Neural progenitor cell (in vitro differentiated cells): ENCODE results near the gene LBH.

Experiments used
- EZH2 ChIP-seq: fragments of 200-600 bp; sonication (generic); IDR thresholded peaks from 2 replicates; pipeline ENCODE4 v1.6.1; 2017; ENCODE audit warnings: antibody characterized with exemption, mild to moderate bottlenecking, moderate library complexity
- EZH2phosphoT487 ChIP-seq: fragments of 200-600 bp; sonication (generic); IDR thresholded peaks from 2 replicates; pipeline ENCODE4 v1.6.1; 2017; ENCODE audit warnings: antibody characterized with exemption
- TF ChIP-seq, protein P1 (sequence below): fragments of 200-600 bp; sonication (generic); IDR thresholded peaks from 2 replicates; pipeline ENCODE4 v1.5.1; 2017; ENCODE audit warnings: antibody characterized with exemption, mild to moderate bottlenecking

DNA sequence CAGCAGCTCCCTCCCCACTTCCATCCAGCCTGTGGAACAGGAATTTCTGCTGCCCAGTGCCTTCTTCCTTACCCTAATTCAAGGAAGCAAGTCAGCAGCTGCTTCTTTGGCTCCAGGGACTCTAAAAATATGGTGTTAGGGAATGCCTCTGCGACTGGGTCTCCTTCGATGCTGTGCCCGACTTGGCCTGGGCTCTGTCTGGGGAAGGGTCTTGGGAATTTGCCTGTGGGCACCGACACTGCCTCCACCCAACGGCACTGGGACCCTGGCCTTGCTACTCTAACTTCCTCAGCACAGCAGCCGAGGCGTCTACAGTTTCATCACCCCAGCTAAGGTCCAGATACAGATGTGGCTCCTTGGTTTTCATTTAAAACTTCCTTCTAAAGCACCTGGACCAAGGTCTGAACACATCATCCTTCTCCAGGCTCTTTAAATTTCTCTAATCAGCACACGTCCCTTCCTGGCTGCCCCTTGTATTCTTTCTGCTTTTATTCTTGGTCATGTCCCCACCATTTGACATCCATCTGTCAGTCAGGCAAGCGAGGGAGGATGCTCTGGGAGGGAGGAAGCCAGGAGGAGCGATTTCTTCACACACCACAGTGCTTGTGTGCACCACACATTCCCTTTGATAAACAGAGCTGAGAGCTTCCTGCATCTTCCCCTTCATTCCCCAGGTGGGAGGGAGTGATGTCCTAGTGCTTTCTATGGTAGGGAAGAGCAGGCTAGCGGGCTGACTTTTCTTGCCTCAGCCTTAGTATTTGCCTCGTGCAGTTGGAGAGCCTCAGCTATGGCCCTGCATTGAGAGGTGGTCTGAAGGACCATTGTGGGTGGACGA is 6.8 kb downstream of the LBH start:
- TF ChIP-seq, protein P1, sequence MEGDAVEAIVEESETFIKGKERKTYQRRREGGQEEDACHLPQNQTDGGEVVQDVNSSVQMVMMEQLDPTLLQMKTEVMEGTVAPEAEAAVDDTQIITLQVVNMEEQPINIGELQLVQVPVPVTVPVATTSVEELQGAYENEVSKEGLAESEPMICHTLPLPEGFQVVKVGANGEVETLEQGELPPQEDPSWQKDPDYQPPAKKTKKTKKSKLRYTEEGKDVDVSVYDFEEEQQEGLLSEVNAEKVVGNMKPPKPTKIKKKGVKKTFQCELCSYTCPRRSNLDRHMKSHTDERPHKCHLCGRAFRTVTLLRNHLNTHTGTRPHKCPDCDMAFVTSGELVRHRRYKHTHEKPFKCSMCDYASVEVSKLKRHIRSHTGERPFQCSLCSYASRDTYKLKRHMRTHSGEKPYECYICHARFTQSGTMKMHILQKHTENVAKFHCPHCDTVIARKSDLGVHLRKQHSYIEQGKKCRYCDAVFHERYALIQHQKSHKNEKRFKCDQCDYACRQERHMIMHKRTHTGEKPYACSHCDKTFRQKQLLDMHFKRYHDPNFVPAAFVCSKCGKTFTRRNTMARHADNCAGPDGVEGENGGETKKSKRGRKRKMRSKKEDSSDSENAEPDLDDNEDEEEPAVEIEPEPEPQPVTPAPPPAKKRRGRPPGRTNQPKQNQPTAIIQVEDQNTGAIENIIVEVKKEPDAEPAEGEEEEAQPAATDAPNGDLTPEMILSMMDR, result no peak
- TF ChIP-seq EZH2 (no peak), EZH2phosphoT487 (no peak)
